ENCODE measurements around the gene CACNA1A.
"Not testable (repeated sequence)": the region's sequence is repeated elsewhere in the genome, so short reads cannot be mapped to it uniquely, and the experiment has no call there.

Gene CACNA1A

GRCh38 chr19:13428352-13428751 lies 77.9 kb downstream of the CACNA1A start (continued):
- TF ChIP-seq ZNF138 (tag by site-specific recombination; IDR thresholded peaks at IDR 0.05; ENCODE audit: borderline replicate concordance) (no peak), ZBTB21 (tag by site-specific recombination; IDR thresholded peaks at IDR 0.05) (no peak), KLF9 (tag by site-specific recombination; IDR thresholded peaks at IDR 0.05; ENCODE audit: low read depth) (no peak), ZNF501 (tag by site-specific recombination; IDR thresholded peaks at IDR 0.05) (no peak), ZNF292 (tag by site-specific recombination; IDR thresholded peaks at IDR 0.05; ENCODE audit: borderline replicate concordance, low read depth) (no peak)

- Histone ChIP-seq H3K27ac (ENCODE audit: extremely low read depth, low read depth, low read length) (no peak overlapping the region), H3K36me3 (ENCODE audit: control insufficient read depth in 2 of 2, insufficient read depth in 1 of 2, low read length in 2 of 2) (no peaks in the 10 kb centered on the region), H3K9me3 (ENCODE audit: control insufficient read depth, insufficient read depth, low read depth, low read length) (no peaks in the 10 kb centered on the region), H3K4me1 (ENCODE audit: control insufficient read depth, insufficient read depth, low read length) (no peaks in the 10 kb centered on the region), H3K4me3 (ENCODE audit: low read depth, low read length) (no peak overlapping the region)
- POLR2A ChIA-PET, result no interaction called here
- no peak for TF ChIP-seq ZIC2 (tag by site-specific recombination; IDR thresholded peaks at IDR 0.05)
- TF ChIP-seq BCL11B (tag by site-specific recombination; IDR thresholded peaks at IDR 0.05; ENCODE audit: low read depth), result no peak
- peak; percentile 59; the same call in 1 of the 2 replicates for TF ChIP-seq ZNF518A (tag by site-specific recombination; conservative IDR thresholded peaks at IDR 0.05; ENCODE audit: low read depth)
- TF ChIP-seq ZNF555 (tag by site-specific recombination; conservative IDR thresholded peaks at IDR 0.05), result peak; percentile 30
- TF ChIP-seq ZNF610 (tag by site-specific recombination; IDR thresholded peaks at IDR 0.05; ENCODE audit: borderline replicate concordance), result no peak
- TF ChIP-seq IKZF3 (tag by site-specific recombination; IDR thresholded peaks at IDR 0.05), result no peak
- peak; percentile 38 for TF ChIP-seq ZNF426 (tag by site-specific recombination; IDR thresholded peaks at IDR 0.05)
- CTCF ChIA-PET, result interaction anchor here (0.6 to 3.9 kb wide), 5 partner anchors 11 to 449 kb away, joined by 3 to 21 read pairs (median 4); no protein-coding TSS in a partner anchor
Measured at GRCh38 chr19:13427273-13428051, 78.8 kb downstream of the CACNA1A start.

GRCh38 chr19:13425875-13426274 lies 80.4 kb downstream of the CACNA1A start:
- H3K36me3 ChIP-seq (ENCODE audit: control insufficient read depth in 2 of 2, insufficient read depth in 1 of 2, low read length in 2 of 2); POLR2A ChIA-PET; H3K9me3 ChIP-seq (ENCODE audit: control insufficient read depth, insufficient read depth, low read depth, low read length); H3K27ac ChIP-seq (ENCODE audit: extremely low read depth, low read depth, low read length); H3K4me1 ChIP-seq (ENCODE audit: control insufficient read depth, insufficient read depth, low read length); H3K4me3 ChIP-seq (ENCODE audit: low read depth, low read length): not testable (repeated sequence)
- TF ChIP-seq ZNF26 (tag by site-specific recombination; IDR thresholded peaks at IDR 0.05), result peak; percentile 98
- CTCF ChIA-PET, result interaction anchor here (1.0 kb wide), 1 partner anchor 148 kb away, joined by 9 read pairs; no protein-coding TSS in a partner anchor

All from HEK293 (cell line).